Left lung (tissue), 10 donors: ENCODE results near the gene ANP32E. TPM values are rescaled to one million over a fixed set of nuclear protein-coding genes. Genes with fewer than 3 reads are reported as not detected.
"Not testable (repeated sequence)": the region's sequence is repeated elsewhere in the genome, so short reads cannot be mapped to it uniquely, and the experiment has no call there.

ENCODE experiments used
- ATAC-seq: fragments of 200-7000 bp; cut with Tn5 transposase; one replicate; pipeline ENCODE4 v1.9.1; 2020; ENCODE audit warnings: moderate library complexity
- DNase-seq, 4 donors: peaks; one replicate each; pipeline ENCODE4 v3.0.0-alpha.2; 2013 to 2020
- H3K27ac ChIP-seq, 2 donors: fragments of 200-600 bp; sonication (generic) in 1 of 2; one replicate each; pipeline versions ENCODE4 v1.5.0 to v1.8.0; 2020 to 2021
- H3K27me3 ChIP-seq, 2 donors: fragments of 200-600 bp; sonication (generic) in 1 of 2; one replicate each; pipeline versions ENCODE4 v1.5.0 to v1.8.0; 2020 to 2021
- H3K36me3 ChIP-seq, 2 donors: fragments of 200-600 bp; sonication (generic) in 1 of 2; one replicate each; pipeline versions ENCODE4 v1.5.0 to v1.8.0; 2020 to 2021
- H3K4me1 ChIP-seq, 2 donors: fragments of 200-600 bp; one replicate each; pipeline ENCODE4 v1.8.0; 2021
- H3K4me3 ChIP-seq, 2 donors: fragments of 200-600 bp; sonication (generic) in 1 of 2; one replicate each; pipeline versions ENCODE4 v1.5.0 to v1.8.0; 2020 to 2021; ENCODE audit warnings: mild to moderate bottlenecking in 1 of 2
- H3K9me3 ChIP-seq, 2 donors: fragments of 200-600 bp; sonication (generic) in 1 of 2; one replicate each; pipeline versions ENCODE4 v1.5.0 to v1.8.0; 2020 to 2021
- intact Hi-C, 2 donors: fragments of 100-400 bp; cut with DNase I; formaldehyde crosslinking; loops; one replicate each; pipeline versions ENCODE4 v1.11.2 to v1.14.2; 2022
- polyA plus RNA-seq, 6 donors: library from polyadenylated mRNA; unstranded; fragments of 120-200 nt; gene quantifications; one replicate each; pipeline ENCODE4 v1.2.1, GENCODE V29; 2013; ENCODE audit not compliant: insufficient read length in 6 of 6
- total RNA-seq, 2 donors: library from RNA; stranded (reverse); fragmentation: NEBNext Ultra II Directional; extraction: Animal tissue kit (Norgen Biotek cat#: 25700); gene quantifications; one replicate each; pipeline ENCODE4 v1.2.1, GENCODE V29; 2021
- TF ChIP-seq, protein P1 (sequence below), 2 donors: fragments of 200-600 bp; sonication (generic) in 1 of 2; IDR thresholded peaks; one replicate each; pipeline versions ENCODE4 v1.5.0 to v1.8.0; 2021; ENCODE audit warnings: antibody characterized with exemption in 2 of 2
- donor health status: DM: no; HTN: yes; CAD: no.
- donor health status: DM: no; HTN: no; CAD: no.

The ANP32E gene
- total and polyA plus RNA-seq, 8 donors: 27.3 to 112 (median 83.2) TPM

- Histone ChIP-seq H3K27me3 (no peaks in the 10 kb centered on the region), H3K4me1 (peaks cover 0 to 3% of the 10 kb centered on the region in 2 donors), H3K27ac (no peak overlapping the region), H3K36me3 (peaks cover 0 to 81% of the 10 kb centered on the region in 2 donors), H3K9me3 (no peaks in the 10 kb centered on the region), H3K4me3 (no peak overlapping the region)
- no peak for DNase-seq
- ATAC-seq: no peak
- intact Hi-C loops: no loop called here
- TF ChIP-seq, protein P1, sequence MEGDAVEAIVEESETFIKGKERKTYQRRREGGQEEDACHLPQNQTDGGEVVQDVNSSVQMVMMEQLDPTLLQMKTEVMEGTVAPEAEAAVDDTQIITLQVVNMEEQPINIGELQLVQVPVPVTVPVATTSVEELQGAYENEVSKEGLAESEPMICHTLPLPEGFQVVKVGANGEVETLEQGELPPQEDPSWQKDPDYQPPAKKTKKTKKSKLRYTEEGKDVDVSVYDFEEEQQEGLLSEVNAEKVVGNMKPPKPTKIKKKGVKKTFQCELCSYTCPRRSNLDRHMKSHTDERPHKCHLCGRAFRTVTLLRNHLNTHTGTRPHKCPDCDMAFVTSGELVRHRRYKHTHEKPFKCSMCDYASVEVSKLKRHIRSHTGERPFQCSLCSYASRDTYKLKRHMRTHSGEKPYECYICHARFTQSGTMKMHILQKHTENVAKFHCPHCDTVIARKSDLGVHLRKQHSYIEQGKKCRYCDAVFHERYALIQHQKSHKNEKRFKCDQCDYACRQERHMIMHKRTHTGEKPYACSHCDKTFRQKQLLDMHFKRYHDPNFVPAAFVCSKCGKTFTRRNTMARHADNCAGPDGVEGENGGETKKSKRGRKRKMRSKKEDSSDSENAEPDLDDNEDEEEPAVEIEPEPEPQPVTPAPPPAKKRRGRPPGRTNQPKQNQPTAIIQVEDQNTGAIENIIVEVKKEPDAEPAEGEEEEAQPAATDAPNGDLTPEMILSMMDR (IDR thresholded peaks at IDR 0.05): no peak
Measured at GRCh38 chr1:150227228-150227627, 8.7 kb downstream of the ANP32E start.

- ATAC-seq: no peak
- H3K27ac ChIP-seq: no peak overlapping the region
- no peaks in the 10 kb centered on the region for H3K9me3 ChIP-seq
- H3K4me1 ChIP-seq: peaks cover 0 to 3% of the 10 kb centered on the region in 2 donors
- H3K4me3 ChIP-seq: no peak overlapping the region
- H3K27me3 ChIP-seq: no peaks in the 10 kb centered on the region
- intact Hi-C loops: no loop called here
- no peak for DNase-seq
- TF ChIP-seq, protein P1 (IDR thresholded peaks at IDR 0.05): no peak
- peaks cover 0 to 84% of the 10 kb centered on the region in 2 donors for H3K36me3 ChIP-seq
Measured at GRCh38 chr1:150226486-150226885, 9.4 kb downstream of the ANP32E start.

DNA sequence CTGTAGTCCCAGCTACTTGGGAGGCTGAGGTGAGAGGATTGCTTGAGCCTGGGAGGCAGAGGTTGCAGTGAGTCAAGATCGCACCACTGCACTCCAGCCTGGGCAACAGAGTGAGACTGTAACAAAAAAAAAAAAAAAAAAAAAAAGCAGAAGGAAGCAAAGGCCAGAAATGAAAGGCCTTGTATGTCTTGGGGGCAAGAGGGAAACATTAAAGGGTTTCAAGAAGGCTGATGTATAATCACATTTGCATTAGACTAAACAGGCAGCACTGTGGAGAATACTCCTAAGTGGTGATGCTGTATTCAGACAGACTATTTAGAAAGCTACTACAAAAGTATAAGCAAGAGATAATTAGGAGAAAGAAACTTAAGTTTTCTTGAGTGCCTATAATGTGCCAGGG is 10.4 kb downstream of the ANP32E start:
- TF ChIP-seq, protein P1 (IDR thresholded peaks at IDR 0.05): no peak
- ATAC-seq (no peak), DNase-seq (no peak)
- H3K27me3 ChIP-seq: no peaks in the 10 kb centered on the region
- no peak overlapping the region for H3K4me3 ChIP-seq
- no peak overlapping the region for H3K27ac ChIP-seq
- H3K9me3 ChIP-seq: no peaks in the 10 kb centered on the region
- intact Hi-C loops: no loop called here
- peaks cover 0 to 3% of the 10 kb centered on the region in 2 donors for H3K4me1 ChIP-seq
- peaks cover 0 to 79% of the 10 kb centered on the region in 2 donors for H3K36me3 ChIP-seq

GRCh38 chr1:150224983-150225382 is 10.9 kb downstream of the ANP32E start:
- intact Hi-C loops: no loop called here
- Histone ChIP-seq H3K9me3 (no peaks in the 10 kb centered on the region), H3K27ac (no peak overlapping the region), H3K27me3 (no peaks in the 10 kb centered on the region), H3K36me3 (peaks cover 0 to 80% of the 10 kb centered on the region in 2 donors), H3K4me3 (no peak overlapping the region), H3K4me1 (peaks cover 0 to 3% of the 10 kb centered on the region in 2 donors)
- TF ChIP-seq, protein P1 (IDR thresholded peaks at IDR 0.05): no peak
- ATAC-seq (no peak), DNase-seq (no peak)

GRCh38 chr1:150221552-150221951 is 14.4 kb downstream of the ANP32E start:
- Histone ChIP-seq H3K27ac (no peak overlapping the region), H3K36me3 (peaks cover 0 to 61% of the 10 kb centered on the region in 2 donors), H3K27me3 (no peaks in the 10 kb centered on the region), H3K4me1 (peaks cover 0 to 3% of the 10 kb centered on the region in 2 donors), H3K9me3 (no peaks in the 10 kb centered on the region), H3K4me3 (no peak overlapping the region)
- ATAC-seq (peak; percentile 44), DNase-seq (no peak)
- TF ChIP-seq, protein P1 (IDR thresholded peaks at IDR 0.05): peak; percentile 33 to 45
- intact Hi-C loops: no loop called here

DNA sequence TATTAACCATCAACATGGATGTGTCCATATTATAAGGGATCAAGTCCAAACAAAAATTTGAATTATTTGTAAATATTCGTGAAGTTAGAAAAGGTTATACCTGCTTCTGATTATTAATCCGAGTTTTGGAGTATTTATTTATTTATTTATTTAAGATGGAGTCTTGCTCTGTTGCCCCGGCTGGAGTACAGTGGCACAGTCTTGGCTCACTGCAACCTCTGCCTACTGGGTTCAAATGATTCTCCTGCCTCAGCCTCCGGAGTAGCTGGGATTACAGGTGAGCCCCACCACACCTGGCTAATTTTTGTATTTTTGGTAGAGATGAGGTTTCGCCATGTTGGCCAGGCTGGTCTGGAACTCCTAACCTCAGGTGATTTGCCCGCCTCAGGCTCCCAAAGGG is 20.1 kb downstream of the ANP32E start:
- intact Hi-C loops, ATAC-seq, H3K27ac ChIP-seq, H3K27me3 ChIP-seq, H3K4me3 ChIP-seq, H3K9me3 ChIP-seq, DNase-seq: not testable (repeated sequence)
- Histone ChIP-seq H3K4me1 (peaks cover 0 to 11% of the 10 kb centered on the region in 2 donors), H3K36me3 (peaks cover 0 to 20% of the 10 kb centered on the region in 2 donors)

DNA sequence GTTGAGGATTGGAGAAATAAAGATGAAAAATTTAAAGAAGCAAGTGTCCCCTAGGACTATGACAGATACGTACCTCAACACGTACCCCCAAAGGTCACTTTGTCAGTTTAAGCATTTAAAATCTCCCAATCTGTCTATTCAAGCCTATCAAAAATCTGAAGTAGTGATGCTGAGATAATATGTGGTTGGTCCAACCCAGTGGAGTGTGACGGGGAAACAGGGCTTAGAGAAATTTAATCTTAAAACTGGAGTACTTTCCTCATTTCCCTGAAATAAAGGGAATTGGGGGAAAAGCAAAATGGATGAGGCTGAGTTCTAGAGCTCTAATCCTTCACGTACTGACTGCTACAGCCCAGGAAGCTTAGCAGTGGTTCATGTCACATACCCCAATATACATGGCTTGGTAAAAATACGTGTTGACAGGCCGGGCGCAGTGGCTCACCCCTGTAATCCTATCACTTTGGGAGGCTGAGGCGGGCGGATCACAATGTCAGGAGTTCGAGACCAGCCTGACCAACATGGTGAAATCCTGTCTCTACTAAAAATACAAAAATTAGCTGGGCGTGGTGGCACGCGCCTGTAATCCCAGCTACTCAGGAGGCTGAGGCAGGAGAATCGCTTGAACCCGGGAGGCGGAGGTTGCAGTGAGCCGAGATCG is 21.7 kb downstream of the ANP32E start:
- intact Hi-C loops, ATAC-seq, DNase-seq, H3K27me3 ChIP-seq, H3K9me3 ChIP-seq, H3K36me3 ChIP-seq: not testable (repeated sequence)
- Histone ChIP-seq H3K27ac (peak overlapping the region; percentile 83 to 90), H3K4me1 (peaks cover 0 to 11% of the 10 kb centered on the region in 2 donors), H3K4me3 (peak overlapping the region; percentile 28 to 36)
